Upper lobe of left lung (tissue), 4 donors: ENCODE results near the gene DTX1.

ENCODE experiments used
- CTCF ChIP-seq, 6 experiments: fragments of 450-650 bp in 4 of 6; fragments of 200-600 bp in 2 of 6; sonication (generic) in 2 of 6; IDR thresholded peaks; one replicate each; pipeline ENCODE4 v1.5.1; 2016 to 2019; ENCODE audit warnings: antibody characterized with exemption in 6 of 6
- EP300 ChIP-seq, 4 donors: sonication (generic); formaldehyde crosslinking; IDR thresholded peaks; one replicate each; pipeline ENCODE4 v1.5.1; 2017; ENCODE audit warnings: antibody characterized with exemption in 4 of 4, control low read depth in 2 of 4
- POLR2A ChIP-seq, 4 donors: fragments of 450-650 bp; IDR thresholded peaks; one replicate each; pipeline ENCODE4 v1.5.1; 2016 to 2017; ENCODE audit warnings: antibody characterized with exemption in 4 of 4, mild to moderate bottlenecking in 2 of 4
- POLR2AphosphoS5 ChIP-seq, 2 donors: sonication (generic); formaldehyde crosslinking; IDR thresholded peaks; one replicate each; pipeline ENCODE4 v1.5.1; 2017; ENCODE audit warnings: antibody characterized with exemption in 2 of 2

- TF ChIP-seq CTCF (IDR thresholded peaks at IDR 0.05) (no peak), POLR2AphosphoS5 (IDR thresholded peaks at IDR 0.05) (no peak), POLR2A (IDR thresholded peaks at IDR 0.05) (no peak), EP300 (IDR thresholded peaks at IDR 0.05) (no peak)
Observed at GRCh38 chr12:113133036-113133435, 76.5 kb downstream of the DTX1 start.
